GM18951 (cell line): ENCODE measurements around the gene GTSE1.

Experiments used
- POLR2A ChIP-seq: IDR thresholded peaks from 4 replicates; pipeline ENCODE4 v1.6.1; 2011; ENCODE audit warnings: mild to moderate bottlenecking; ENCODE audit not compliant: insufficient read length, insufficient read depth; ENCODE audit errors: extremely low read depth
- in situ Hi-C: fragments of 300-500 bp; cut with MboI; formaldehyde crosslinking; loops from one replicate; pipeline ENCODE4 v1.12.0; 2022; ENCODE audit warnings: low sequenced_read_pairs, mixed read lengths, inconsistent platforms; ENCODE audit not compliant: unreplicated experiment

GTSE1 gene

GRCh38 chr22:46377525-46378425 lies 81.1 kb downstream of the GTSE1 start:
- in situ Hi-C loops, result no loop called here
- TF ChIP-seq POLR2A, result no peak

GRCh38 chr22:46378426-46379065 lies 81.9 kb downstream of the GTSE1 start:
- in situ Hi-C loops, result no loop called here

GRCh38 chr22:46379066-46379930 lies 82.6 kb downstream of the GTSE1 start:
- in situ Hi-C loops, result no loop called here

More at GRCh38 chr22:46378426-46379065, 81.9 kb downstream of the GTSE1 start:
- no peak for TF ChIP-seq POLR2A

GRCh38 chr22:46380069-46380468 lies 83.4 kb downstream of the GTSE1 start:
- in situ Hi-C loops, result no loop called here
- no peak for TF ChIP-seq POLR2A

More at GRCh38 chr22:46379066-46379930, 82.6 kb downstream of the GTSE1 start:
- no peak for TF ChIP-seq POLR2A
